ENCODE measurements around the gene CLEC4A.
"Not testable (repeated sequence)": the region's sequence is repeated elsewhere in the genome, so short reads cannot be mapped to it uniquely, and the experiment has no call there.

Gene CLEC4A

DNA sequence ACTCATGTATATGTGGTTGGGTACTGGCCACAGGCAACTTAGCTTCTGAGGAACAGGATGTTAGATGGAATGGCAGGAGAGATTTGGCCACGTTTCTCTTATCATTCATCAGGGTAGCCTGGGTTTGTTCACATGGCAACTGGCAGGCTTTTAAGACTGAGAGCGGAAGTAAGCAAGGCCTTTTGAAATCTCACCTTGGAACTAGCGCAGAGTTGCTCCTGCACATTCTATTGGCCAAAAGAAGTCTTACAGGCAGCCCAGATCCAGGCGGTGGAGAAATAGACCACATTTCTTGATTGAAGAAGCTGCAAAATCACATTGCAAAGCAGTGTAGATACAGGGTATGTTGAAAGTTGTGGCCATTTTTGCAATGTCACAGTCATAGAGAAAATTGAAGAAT is 3.7 kb downstream of the CLEC4A start:
- Histone ChIP-seq H3K9me3 (ENCODE audit: control insufficient read depth in 5 of 5, low read length in 5 of 5) (no peaks in the 10 kb centered on the region), H3K4me3 (ENCODE audit: low read depth in 1 of 5, low read length in 5 of 5) (no peak overlapping the region), H3K27me3 (ENCODE audit: control insufficient read depth in 5 of 5, insufficient read depth in 4 of 5, low read length in 5 of 5) (no peaks in the 10 kb centered on the region), H3K9ac (ENCODE audit: low read length in 5 of 5) (no peak overlapping the region), H3K4me1 (ENCODE audit: control insufficient read depth in 5 of 5, insufficient read depth in 5 of 5, low read length in 5 of 5) (no peaks in the 10 kb centered on the region), H3K27ac (ENCODE audit: low read depth, low read length) (no peak overlapping the region), H3K36me3 (ENCODE audit: control insufficient read depth in 5 of 5, insufficient read depth in 5 of 5, low read length in 5 of 5) (peaks cover 0 to 7% (median 5%) of the 10 kb centered on the region in 5 donors)

DNA sequence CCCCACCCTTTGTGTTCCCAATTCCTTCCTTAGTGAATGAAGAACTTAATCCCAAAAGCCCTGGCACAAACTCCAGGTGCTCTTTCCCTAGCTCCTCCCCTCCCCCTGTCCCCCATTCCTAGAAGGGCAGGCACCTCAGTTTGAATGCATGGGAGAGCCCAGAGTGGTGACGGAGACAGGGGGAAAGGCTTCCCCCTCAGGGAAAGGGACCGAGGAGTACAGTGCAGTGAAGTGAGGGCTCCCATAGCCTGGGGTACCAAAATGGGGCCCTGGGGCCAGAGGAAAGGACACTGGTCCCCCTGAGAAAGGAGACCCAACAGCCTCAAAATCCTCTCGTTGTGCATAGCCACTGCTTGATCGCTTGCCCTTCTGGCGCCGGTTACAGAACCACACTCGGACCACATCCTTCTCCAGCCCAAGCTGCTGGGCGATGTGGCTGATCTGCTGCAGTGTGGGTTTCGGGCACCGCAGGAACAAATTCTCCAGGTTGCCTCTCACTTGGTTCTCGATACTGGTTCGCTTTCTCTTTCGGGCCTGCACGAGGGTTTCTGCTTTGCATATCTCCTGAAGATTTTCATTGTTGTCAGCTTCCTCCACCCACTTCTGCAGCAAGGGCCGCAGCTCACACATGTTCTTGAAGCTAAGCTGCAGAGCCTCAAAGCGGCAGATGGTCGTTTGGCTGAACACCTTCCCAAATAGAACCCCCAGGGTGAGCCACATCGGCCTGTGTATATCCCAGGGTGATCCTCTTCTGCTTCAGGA is 10.4 kb downstream of the CLEC4A start:
- not testable (repeated sequence) for H3K27ac ChIP-seq (ENCODE audit: low read depth, low read length); H3K4me1 ChIP-seq (ENCODE audit: control insufficient read depth in 5 of 5, insufficient read depth in 5 of 5, low read length in 5 of 5); H3K9me3 ChIP-seq (ENCODE audit: control insufficient read depth in 5 of 5, low read length in 5 of 5); H3K4me3 ChIP-seq (ENCODE audit: low read depth in 1 of 5, low read length in 5 of 5); H3K9ac ChIP-seq (ENCODE audit: low read length in 5 of 5); H3K27me3 ChIP-seq (ENCODE audit: control insufficient read depth in 5 of 5, insufficient read depth in 4 of 5, low read length in 5 of 5)
- peaks cover 13 to 31% (median 16%) of the 10 kb centered on the region in 5 donors for H3K36me3 ChIP-seq (ENCODE audit: control insufficient read depth in 5 of 5, insufficient read depth in 5 of 5, low read length in 5 of 5)

DNA sequence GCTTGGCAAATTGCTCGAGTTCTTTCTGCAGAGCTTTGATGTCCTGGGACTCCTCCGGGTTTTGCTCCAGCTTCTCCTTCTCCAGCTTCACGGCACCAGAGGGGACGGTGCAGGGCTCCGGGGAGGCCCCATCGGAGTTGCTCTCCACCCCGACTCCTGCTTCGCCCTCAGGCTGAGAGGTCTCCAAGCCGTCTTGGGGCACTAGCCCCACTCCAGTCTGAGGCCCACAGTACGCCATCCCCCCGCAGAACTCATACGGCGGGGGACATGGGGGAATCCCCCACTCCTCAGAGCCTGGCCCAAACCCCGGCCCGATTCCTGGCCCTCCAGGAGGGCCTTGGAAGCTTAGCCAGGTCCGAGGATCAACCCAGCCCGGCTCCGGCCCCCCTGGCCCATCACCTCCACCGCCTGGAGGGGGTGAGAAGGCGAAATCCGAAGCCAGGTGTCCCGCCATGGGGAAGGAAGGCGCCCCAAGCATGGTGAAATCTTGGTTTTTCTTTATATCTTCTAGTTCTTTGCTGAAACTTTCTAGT is 11.0 kb downstream of the CLEC4A start:
- not testable (repeated sequence) for H3K4me1 ChIP-seq (ENCODE audit: control insufficient read depth in 5 of 5, insufficient read depth in 5 of 5, low read length in 5 of 5); H3K9me3 ChIP-seq (ENCODE audit: control insufficient read depth in 5 of 5, low read length in 5 of 5); H3K9ac ChIP-seq (ENCODE audit: low read length in 5 of 5); H3K27ac ChIP-seq (ENCODE audit: low read depth, low read length); H3K4me3 ChIP-seq (ENCODE audit: low read depth in 1 of 5, low read length in 5 of 5); H3K27me3 ChIP-seq (ENCODE audit: control insufficient read depth in 5 of 5, insufficient read depth in 4 of 5, low read length in 5 of 5)
- peaks cover 16 to 29% (median 16%) of the 10 kb centered on the region in 5 donors for H3K36me3 ChIP-seq (ENCODE audit: control insufficient read depth in 5 of 5, insufficient read depth in 5 of 5, low read length in 5 of 5)

- not testable (repeated sequence) for H3K4me3 ChIP-seq (ENCODE audit: low read depth in 1 of 5, low read length in 5 of 5); H3K27ac ChIP-seq (ENCODE audit: low read depth, low read length); H3K9ac ChIP-seq (ENCODE audit: low read length in 5 of 5); H3K27me3 ChIP-seq (ENCODE audit: control insufficient read depth in 5 of 5, insufficient read depth in 4 of 5, low read length in 5 of 5); H3K9me3 ChIP-seq (ENCODE audit: control insufficient read depth in 5 of 5, low read length in 5 of 5)
- Histone ChIP-seq H3K36me3 (ENCODE audit: control insufficient read depth in 5 of 5, insufficient read depth in 5 of 5, low read length in 5 of 5) (peaks cover 11 to 15% (median 14%) of the 10 kb centered on the region in 5 donors), H3K4me1 (ENCODE audit: control insufficient read depth in 5 of 5, insufficient read depth in 5 of 5, low read length in 5 of 5) (peaks cover 5 to 14% (median 12%) of the 10 kb centered on the region in 5 donors)
Observed at GRCh38 chr12:8141647-8142046, 18.2 kb downstream of the CLEC4A start.

DNA sequence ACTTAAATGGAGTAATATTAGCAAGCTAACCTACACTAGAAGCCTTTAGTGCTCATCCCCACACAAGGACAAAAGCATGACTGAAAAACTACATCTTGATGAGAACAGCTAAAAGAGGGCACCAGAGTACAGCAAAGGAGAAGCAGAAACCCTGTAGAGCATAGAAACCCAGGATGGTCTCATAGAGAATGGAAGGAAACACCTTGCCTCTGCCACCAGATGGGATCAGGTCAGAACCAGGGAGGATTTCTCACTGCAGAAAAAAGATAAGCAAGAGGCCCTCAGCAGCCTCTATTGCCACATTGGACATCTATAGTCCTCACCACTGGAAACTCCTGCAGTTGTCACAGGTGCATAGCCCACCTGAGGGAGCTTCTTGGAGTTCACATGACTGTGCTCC is 19.8 kb downstream of the CLEC4A start:
- peaks cover 5 to 15% (median 12%) of the 10 kb centered on the region in 5 donors for H3K4me1 ChIP-seq (ENCODE audit: control insufficient read depth in 5 of 5, insufficient read depth in 5 of 5, low read length in 5 of 5)
- peaks cover 0 to 5% (median under 1%) of the 10 kb centered on the region in 5 donors for H3K36me3 ChIP-seq (ENCODE audit: control insufficient read depth in 5 of 5, insufficient read depth in 5 of 5, low read length in 5 of 5)
- no peaks in the 10 kb centered on the region for H3K27me3 ChIP-seq (ENCODE audit: control insufficient read depth in 5 of 5, insufficient read depth in 4 of 5, low read length in 5 of 5)

GRCh38 chr12:8145754-8146441 is 22.5 kb downstream of the CLEC4A start:
- H3K9ac ChIP-seq (ENCODE audit: low read length in 5 of 5), result peak overlapping the region in 1 of 5 donors; percentile 21
- H3K9me3 ChIP-seq (ENCODE audit: control insufficient read depth in 5 of 5, low read length in 5 of 5), result peaks cover 0 to 6% (median 0%) of the 10 kb centered on the region in 5 donors
- H3K4me1 ChIP-seq (ENCODE audit: control insufficient read depth in 5 of 5, insufficient read depth in 5 of 5, low read length in 5 of 5), result peaks cover 5 to 15% (median 12%) of the 10 kb centered on the region in 5 donors
- peak overlapping the region; percentile 17 to 54 (median 42) for H3K4me3 ChIP-seq (ENCODE audit: low read depth in 1 of 5, low read length in 5 of 5)
- peaks cover 0 to 3% (median 0%) of the 10 kb centered on the region in 5 donors for H3K36me3 ChIP-seq (ENCODE audit: control insufficient read depth in 5 of 5, insufficient read depth in 5 of 5, low read length in 5 of 5)
- no peaks in the 10 kb centered on the region for H3K27me3 ChIP-seq (ENCODE audit: control insufficient read depth in 5 of 5, insufficient read depth in 4 of 5, low read length in 5 of 5)
- H3K27ac ChIP-seq (ENCODE audit: low read depth, low read length), result no peak overlapping the region

More for the DNA sequence above, 19.8 kb downstream of the CLEC4A start:
- H3K9me3 ChIP-seq (ENCODE audit: control insufficient read depth in 5 of 5, low read length in 5 of 5), result peaks cover 0 to 6% (median 0%) of the 10 kb centered on the region in 5 donors
- H3K4me3 ChIP-seq (ENCODE audit: low read depth in 1 of 5, low read length in 5 of 5), result no peak overlapping the region
- no peak overlapping the region for H3K27ac ChIP-seq (ENCODE audit: low read depth, low read length)
- no peak overlapping the region for H3K9ac ChIP-seq (ENCODE audit: low read length in 5 of 5)

- peaks cover 0 to 6% (median 0%) of the 10 kb centered on the region in 5 donors for H3K9me3 ChIP-seq (ENCODE audit: control insufficient read depth in 5 of 5, low read length in 5 of 5)
- H3K27ac ChIP-seq (ENCODE audit: low read depth, low read length), result no peak overlapping the region
- H3K9ac ChIP-seq (ENCODE audit: low read length in 5 of 5), result peak overlapping the region in 1 of 5 donors; percentile 21
- no peaks in the 10 kb centered on the region for H3K27me3 ChIP-seq (ENCODE audit: control insufficient read depth in 5 of 5, insufficient read depth in 4 of 5, low read length in 5 of 5)
- peaks cover 5 to 15% (median 12%) of the 10 kb centered on the region in 5 donors for H3K4me1 ChIP-seq (ENCODE audit: control insufficient read depth in 5 of 5, insufficient read depth in 5 of 5, low read length in 5 of 5)
- H3K36me3 ChIP-seq (ENCODE audit: control insufficient read depth in 5 of 5, insufficient read depth in 5 of 5, low read length in 5 of 5), result peaks cover 0 to 3% (median 0%) of the 10 kb centered on the region in 5 donors
- H3K4me3 ChIP-seq (ENCODE audit: low read depth in 1 of 5, low read length in 5 of 5), result peak overlapping the region; percentile 17 to 54 (median 42)
Observed at GRCh38 chr12:8146442-8146771, 23.0 kb downstream of the CLEC4A start.

DNA sequence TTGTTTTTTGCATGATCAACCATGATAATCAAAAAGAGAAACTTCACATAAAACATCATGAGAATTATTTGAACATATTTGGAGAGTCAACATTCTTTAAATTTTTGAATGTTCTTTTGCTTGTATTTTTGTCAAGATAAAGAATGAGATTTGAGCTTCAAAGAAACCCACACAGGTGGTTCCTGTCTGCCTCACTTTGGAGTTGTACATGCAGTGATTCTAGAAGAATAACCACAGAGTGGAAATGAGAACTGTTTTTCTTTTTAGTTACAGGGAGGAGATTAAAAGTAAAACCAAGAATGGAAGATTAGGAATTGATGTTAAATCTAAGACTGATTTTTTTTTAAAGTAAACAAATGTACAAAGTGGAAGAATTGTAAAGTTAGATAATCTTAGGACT is 31.1 kb downstream of the CLEC4A start:
- H3K9ac ChIP-seq (ENCODE audit: low read length in 5 of 5), result no peak overlapping the region
- no peak overlapping the region for H3K4me3 ChIP-seq (ENCODE audit: low read depth in 1 of 5, low read length in 5 of 5)
- H3K4me1 ChIP-seq (ENCODE audit: control insufficient read depth in 5 of 5, insufficient read depth in 5 of 5, low read length in 5 of 5), result no peaks in the 10 kb centered on the region
- no peaks in the 10 kb centered on the region for H3K27me3 ChIP-seq (ENCODE audit: control insufficient read depth in 5 of 5, insufficient read depth in 4 of 5, low read length in 5 of 5)
- no peaks in the 10 kb centered on the region for H3K36me3 ChIP-seq (ENCODE audit: control insufficient read depth in 5 of 5, insufficient read depth in 5 of 5, low read length in 5 of 5)
- no peaks in the 10 kb centered on the region for H3K9me3 ChIP-seq (ENCODE audit: control insufficient read depth in 5 of 5, low read length in 5 of 5)
- H3K27ac ChIP-seq (ENCODE audit: low read depth, low read length), result no peak overlapping the region

DNA sequence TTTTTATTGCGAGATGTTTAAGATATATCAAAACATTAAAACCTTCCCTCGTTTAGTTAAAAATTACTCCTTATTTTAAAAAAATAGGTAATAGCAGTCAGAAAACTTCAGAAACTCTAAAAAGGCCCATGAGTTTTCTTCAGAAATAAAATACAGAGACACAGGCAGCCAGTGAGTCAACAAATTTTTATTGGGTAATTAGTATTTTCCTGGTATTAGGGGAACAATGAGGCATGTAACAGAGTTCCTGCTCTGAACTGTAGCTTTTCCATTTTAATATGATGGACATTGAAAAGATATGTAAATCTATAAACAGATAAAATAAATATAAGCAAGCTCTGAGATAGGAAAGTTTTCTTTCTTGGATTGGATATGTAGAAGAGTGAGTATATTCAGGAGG is 33.0 kb downstream of the CLEC4A start:
- Histone ChIP-seq H3K36me3 (ENCODE audit: control insufficient read depth in 5 of 5, insufficient read depth in 5 of 5, low read length in 5 of 5) (no peaks in the 10 kb centered on the region), H3K9me3 (ENCODE audit: control insufficient read depth in 5 of 5, low read length in 5 of 5) (no peaks in the 10 kb centered on the region), H3K27ac (ENCODE audit: low read depth, low read length) (peak overlapping the region; percentile 9), H3K4me1 (ENCODE audit: control insufficient read depth in 5 of 5, insufficient read depth in 5 of 5, low read length in 5 of 5) (no peaks in the 10 kb centered on the region), H3K27me3 (ENCODE audit: control insufficient read depth in 5 of 5, insufficient read depth in 4 of 5, low read length in 5 of 5) (no peaks in the 10 kb centered on the region), H3K9ac (ENCODE audit: low read length in 5 of 5) (no peak overlapping the region), H3K4me3 (ENCODE audit: low read depth in 1 of 5, low read length in 5 of 5) (no peak overlapping the region)

DNA sequence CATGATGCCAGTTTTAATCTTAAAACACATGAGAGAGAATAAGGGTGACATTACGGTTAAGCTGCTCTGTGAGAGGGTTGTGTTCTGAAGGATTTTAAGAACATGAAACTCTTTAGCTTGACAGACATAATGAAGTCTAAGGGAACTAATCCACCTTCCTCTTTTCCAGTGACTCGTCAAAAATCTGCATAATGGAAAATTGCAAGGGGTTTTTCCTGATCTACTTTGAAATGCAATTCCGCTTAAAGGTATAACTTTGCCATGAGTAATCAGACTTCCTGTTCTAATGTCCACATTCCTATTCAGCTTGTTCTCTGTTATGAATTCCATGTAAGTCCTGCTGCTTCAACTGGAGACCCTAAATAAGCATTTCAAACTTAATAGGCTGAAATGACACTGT is 33.4 kb downstream of the CLEC4A start, which contains the start of gene ZNF705A:
Gene ZNF705A (plus strand): TSS at position 171 of the 400 bp plus-strand sequence. CDS start 15,611 bp downstream, outside the sequence.
- H3K9me3 ChIP-seq (ENCODE audit: control insufficient read depth in 5 of 5, low read length in 5 of 5), result no peaks in the 10 kb centered on the region
- no peaks in the 10 kb centered on the region for H3K4me1 ChIP-seq (ENCODE audit: control insufficient read depth in 5 of 5, insufficient read depth in 5 of 5, low read length in 5 of 5)
- H3K27me3 ChIP-seq (ENCODE audit: control insufficient read depth in 5 of 5, insufficient read depth in 4 of 5, low read length in 5 of 5), result no peaks in the 10 kb centered on the region
- no peak within 1 kb of the TSS for H3K4me3 ChIP-seq (ENCODE audit: low read depth in 1 of 5, low read length in 5 of 5)
- peak within 1 kb of the TSS in 1 of 5 donors; percentile 30 for H3K9ac ChIP-seq (ENCODE audit: low read length in 5 of 5)
- peak within 1 kb of the TSS; percentile 9 for H3K27ac ChIP-seq (ENCODE audit: low read depth, low read length)
- H3K36me3 ChIP-seq (ENCODE audit: control insufficient read depth in 5 of 5, insufficient read depth in 5 of 5, low read length in 5 of 5), result no peaks in the 10 kb centered on the region

All from subcutaneous abdominal adipose tissue (tissue), 5 donors.